ENCODE data around the gene TUBA1B.
"Not testable (repeated sequence)": the region's sequence is repeated elsewhere in the genome, so short reads cannot be mapped to it uniquely, and the experiment has no call there.

Gene TUBA1B

GRCh38 chr12:49131051-49131893 lies at the start of gene TUBA1B:
Gene TUBA1B (minus strand): TSS chr12:49131395. CDS start chr12:49131300, 95 bp downstream.
- DNase-seq: peak; percentile 96

GRCh38 chr12:49174218-49174617 lies 43.0 kb upstream of the TUBA1B start:
- no peak for DNase-seq

GRCh38 chr12:49170924-49171323 lies 39.7 kb upstream of the TUBA1B start:
- DNase-seq: no peak

GRCh38 chr12:49165114-49165513 lies 33.9 kb upstream of the TUBA1B start:
- DNase-seq: no peak

- DNase-seq: not testable (repeated sequence)
Observed at GRCh38 chr12:49161901-49162300, 30.7 kb upstream of the TUBA1B start.

- DNase-seq: no peak
Observed at GRCh38 chr12:49161092-49161795, 30.0 kb upstream of the TUBA1B start.

GRCh38 chr12:49160399-49160798 lies 29.2 kb upstream of the TUBA1B start:
- no peak for DNase-seq

- no peak for DNase-seq
Observed at GRCh38 chr12:49154221-49154620, 23.0 kb upstream of the TUBA1B start.

- peak; percentile 15 for DNase-seq
Observed at GRCh38 chr12:49147384-49147783, 16.2 kb upstream of the TUBA1B start.

- DNase-seq: no peak
Observed at GRCh38 chr12:49146406-49146805, 15.2 kb upstream of the TUBA1B start.

GRCh38 chr12:49144384-49144783 lies 13.2 kb upstream of the TUBA1B start:
- no peak for DNase-seq

GRCh38 chr12:49138999-49139398 lies 7.8 kb upstream of the TUBA1B start:
- DNase-seq: no peak

GRCh38 chr12:49138587-49138986 lies 7.4 kb upstream of the TUBA1B start:
- peak; percentile 36 for DNase-seq

- no peak for DNase-seq
Observed at GRCh38 chr12:49137476-49137875, 6.3 kb upstream of the TUBA1B start.

- DNase-seq: not testable (repeated sequence)
Observed at GRCh38 chr12:49136997-49137396, 5.8 kb upstream of the TUBA1B start.

GRCh38 chr12:49133590-49133989 lies 2.4 kb upstream of the TUBA1B start:
- DNase-seq: no peak

- DNase-seq: peak; percentile 72
Observed at GRCh38 chr12:49133014-49133413, 1.8 kb upstream of the TUBA1B start.

- DNase-seq: peak; percentile 78
Observed at GRCh38 chr12:49131894-49132461, 783 bp upstream of the TUBA1B start.

GRCh38 chr12:49130151-49131050 lies 794 bp downstream of the TUBA1B start:
- peak; percentile 98 for DNase-seq

GRCh38 chr12:49129332-49130150 lies 1.7 kb downstream of the TUBA1B start:
- no peak for DNase-seq

GRCh38 chr12:49127971-49128370 lies 3.2 kb downstream of the TUBA1B start:
- DNase-seq: not testable (repeated sequence)

Data from NCI-H82 (cell line).